Activated CD8-positive, alpha-beta memory T cell treated with anti-CD3 and anti-CD28 coated beads, Interleukin-2, amount 50 U/mL, for 48 hours (primary cell): ENCODE results near the gene SKAP1.

Source experiments
- DNase-seq: peaks from one replicate; pipeline ENCODE4 v3.0.0-alpha.2; 2020

Gene SKAP1

GRCh38 chr17:48161127-48161905 is 268.7 kb downstream of the SKAP1 start:
- no peak for DNase-seq

DNA sequence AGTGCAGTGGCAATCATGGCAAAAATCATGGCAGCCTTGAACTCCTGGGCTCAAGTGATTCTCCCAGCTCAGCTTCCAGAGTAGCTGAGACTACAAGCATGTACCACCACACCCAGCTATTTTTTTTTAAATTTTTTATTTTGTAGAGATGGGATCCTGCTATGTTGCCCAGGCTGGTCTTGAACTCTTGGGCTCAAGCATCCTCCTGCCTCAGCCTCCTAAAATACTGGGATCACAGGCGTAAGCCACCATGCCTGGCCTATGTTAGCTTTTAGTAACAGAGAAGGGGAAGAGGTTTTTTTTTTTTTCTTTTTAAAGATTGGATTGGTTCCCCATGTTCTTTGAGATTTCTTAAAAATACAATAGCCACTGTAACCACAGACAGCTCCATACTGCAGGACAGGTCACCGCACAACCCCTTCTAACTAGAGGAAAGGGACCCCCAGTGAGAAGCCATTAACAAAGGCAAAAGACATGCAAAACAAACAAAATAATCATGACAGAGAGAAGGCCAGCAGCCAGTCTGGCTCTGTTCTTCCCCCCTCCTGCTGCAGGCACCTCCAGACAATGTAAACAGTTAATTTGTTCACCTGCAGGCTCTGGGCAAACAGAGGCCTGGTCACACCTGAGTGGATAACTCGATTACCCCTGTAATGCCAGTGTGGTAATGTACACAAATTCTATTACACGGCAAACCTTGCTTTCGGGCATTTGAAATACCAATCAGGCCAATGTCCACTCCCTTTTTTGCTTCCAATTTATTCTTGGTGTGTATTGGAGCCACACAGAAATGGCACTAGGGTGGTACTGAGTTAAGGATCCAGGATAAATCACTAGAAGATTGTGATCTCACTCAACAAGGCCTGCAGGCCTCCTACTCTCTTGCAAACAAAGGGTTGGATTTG is 269.6 kb downstream of the SKAP1 start:
- DNase-seq = no peak

- no peak for DNase-seq
Observed at GRCh38 chr17:48159232-48159631, 270.8 kb downstream of the SKAP1 start.

DNA sequence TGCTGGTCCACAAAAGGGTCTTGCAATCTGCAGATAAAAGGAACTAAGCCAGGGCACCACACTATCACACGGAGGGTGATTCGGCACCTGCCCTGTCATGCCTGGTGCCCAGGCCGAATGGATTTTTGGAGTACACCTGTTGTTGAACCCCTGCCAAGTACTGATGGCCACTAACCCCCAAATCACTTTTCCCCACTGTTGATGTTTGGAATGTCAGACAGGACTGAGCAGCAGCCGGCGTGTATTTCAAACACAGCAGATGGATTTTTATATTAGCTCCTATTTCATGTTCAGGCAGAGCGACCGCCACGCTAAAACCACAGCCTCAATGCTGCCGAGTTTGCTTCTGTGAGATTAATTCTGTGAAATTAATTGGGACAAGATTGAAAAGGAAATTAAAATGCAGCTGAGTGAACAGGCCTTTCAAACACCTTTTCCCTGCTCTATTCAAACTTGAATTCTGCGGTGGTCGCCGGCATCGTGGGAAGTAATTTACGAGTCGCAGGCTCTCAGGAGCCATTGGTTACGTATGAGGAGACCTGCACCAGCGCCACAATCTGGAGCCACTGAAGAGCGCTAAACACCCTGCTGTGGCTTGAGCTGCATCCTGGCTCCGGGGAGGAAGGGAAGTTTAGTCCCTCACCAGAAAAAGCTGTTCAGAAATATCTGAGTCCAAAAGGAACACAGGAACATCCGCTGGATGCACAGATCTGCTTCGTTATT is 274.0 kb downstream of the SKAP1 start:
- DNase-seq = no peak

DNA sequence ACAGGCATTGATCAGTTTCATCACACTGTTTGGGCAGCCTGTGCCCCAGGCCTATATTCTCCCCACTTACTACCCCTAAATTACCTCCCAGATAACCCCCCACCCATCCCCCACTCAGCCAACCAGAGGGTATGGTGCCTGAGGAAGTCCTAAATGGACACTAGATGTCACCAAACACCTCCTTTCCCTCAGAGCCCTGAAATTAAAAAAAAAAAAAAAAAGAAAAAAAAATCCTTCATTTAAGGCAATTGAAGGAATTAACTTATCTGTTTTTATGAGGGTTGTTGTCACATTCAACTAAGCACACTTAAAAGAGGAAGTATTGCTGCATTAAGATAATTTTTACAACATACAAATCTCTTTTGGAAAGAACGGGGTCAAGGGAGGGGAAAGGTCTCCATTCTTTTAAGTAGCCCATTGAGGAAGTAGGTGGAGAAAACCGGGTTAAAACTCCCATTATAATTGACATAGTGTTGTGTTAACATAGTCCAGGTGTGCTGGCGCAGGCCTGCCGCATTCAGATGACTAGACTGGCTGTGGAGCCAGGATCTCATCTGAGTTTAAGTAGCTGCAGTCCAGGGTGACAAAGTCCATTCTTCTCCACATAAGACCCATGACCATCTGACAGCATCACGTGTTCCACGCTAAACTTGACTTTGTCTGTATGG is 276.2 kb downstream of the SKAP1 start:
- DNase-seq = no peak

- DNase-seq = no peak
Observed at GRCh38 chr17:48152289-48152688, 277.7 kb downstream of the SKAP1 start.

- no peak for DNase-seq
Observed at GRCh38 chr17:48151220-48151619, 278.8 kb downstream of the SKAP1 start.

DNA sequence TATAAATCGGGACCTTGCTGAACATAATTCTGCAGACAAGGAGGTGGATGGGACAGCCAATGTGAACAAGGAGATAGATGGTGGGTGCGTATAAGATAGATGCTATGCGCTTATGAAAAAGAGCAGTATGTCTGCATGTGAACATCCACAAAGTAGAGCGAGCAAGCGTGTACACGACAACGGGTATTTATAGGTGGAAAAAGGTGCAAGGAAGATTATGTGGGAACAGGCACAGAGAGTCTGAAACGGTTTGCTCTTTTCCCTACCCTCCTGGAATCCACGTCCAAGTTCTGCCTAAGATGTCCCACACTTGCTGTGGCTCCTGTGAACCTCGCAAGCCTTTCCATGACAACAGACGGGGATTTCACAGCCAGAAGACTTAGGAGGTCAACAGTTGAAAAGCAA is 279.4 kb downstream of the SKAP1 start:
- no peak for DNase-seq

DNA sequence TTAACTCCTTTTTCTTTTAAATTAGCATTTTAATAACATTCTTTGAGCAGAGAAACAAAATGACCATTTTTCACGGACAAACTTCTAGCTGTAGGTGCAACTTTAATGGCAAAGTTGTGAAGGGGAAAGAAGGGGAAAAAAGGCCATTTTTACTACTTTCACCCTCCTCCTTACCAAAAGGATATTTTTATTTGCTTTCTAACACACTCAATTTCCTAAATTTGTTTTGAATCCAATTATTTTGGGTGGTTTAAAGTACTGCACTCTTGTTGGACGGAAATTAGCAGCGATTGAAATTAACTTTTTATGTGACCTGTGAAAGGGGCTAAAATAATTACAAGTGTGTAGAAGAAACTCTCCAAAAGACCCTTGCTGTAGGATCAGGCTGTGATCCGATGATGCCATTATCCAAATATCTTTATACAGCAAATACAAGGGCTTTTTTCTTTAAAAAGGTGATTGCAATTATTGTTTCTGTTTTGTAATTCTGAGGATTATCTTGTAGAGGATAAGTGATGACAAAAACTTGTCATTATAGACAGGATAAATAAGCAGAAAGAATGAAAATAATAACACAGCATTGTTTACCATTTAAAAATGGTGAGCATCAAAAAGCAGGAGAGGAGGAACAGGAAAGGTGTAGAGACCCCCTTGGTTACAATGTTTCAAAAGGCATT is 280.1 kb downstream of the SKAP1 start:
- DNase-seq = no peak

GRCh38 chr17:48148854-48149786 is 280.9 kb downstream of the SKAP1 start:
- no peak for DNase-seq

GRCh38 chr17:48148029-48148770 is 281.8 kb downstream of the SKAP1 start:
- peak; percentile 17 for DNase-seq

DNA sequence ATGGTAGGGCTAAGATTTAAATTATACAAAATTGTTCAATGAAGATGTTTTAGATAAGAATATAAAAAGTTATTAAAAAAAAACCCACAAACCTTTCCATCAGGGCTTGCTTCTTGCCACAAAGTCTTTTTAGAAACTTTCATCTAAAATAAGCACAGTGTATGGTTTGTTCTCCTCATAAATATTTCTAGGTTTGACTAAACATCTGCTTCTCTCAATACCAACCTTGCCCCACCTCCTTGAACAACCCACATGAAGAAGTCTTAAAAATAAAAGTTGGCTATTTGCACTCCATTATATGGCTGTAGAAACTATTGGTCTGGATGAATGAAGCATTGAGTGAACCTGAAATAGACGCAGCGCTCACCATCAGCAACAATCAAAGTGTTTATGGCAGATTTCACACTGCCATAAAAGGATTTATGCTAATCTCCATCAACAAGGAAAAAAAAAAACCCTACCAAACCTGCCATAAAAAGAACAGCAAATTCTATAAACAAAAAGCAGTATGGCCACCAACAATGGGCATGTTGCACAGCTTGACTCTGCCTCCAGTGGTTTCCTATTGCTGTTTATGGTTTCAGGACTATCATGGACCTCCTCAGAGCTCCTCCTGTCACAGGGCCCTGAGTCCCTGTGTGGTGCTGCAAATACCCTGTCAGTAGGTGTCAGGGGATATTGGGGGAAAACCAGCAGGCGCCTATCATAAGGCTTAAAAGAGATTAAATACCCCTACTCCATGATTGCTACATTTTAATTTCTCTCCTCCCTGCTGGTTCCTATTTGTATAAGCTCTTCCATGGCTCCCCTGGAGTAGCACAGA is 284.8 kb downstream of the SKAP1 start:
- DNase-seq = no peak

- no peak for DNase-seq
Observed at GRCh38 chr17:48144231-48144630, 285.8 kb downstream of the SKAP1 start.

GRCh38 chr17:48143629-48144028 is 286.4 kb downstream of the SKAP1 start:
- DNase-seq = no peak

GRCh38 chr17:48139944-48140343 is 290.1 kb downstream of the SKAP1 start:
- no peak for DNase-seq

DNA sequence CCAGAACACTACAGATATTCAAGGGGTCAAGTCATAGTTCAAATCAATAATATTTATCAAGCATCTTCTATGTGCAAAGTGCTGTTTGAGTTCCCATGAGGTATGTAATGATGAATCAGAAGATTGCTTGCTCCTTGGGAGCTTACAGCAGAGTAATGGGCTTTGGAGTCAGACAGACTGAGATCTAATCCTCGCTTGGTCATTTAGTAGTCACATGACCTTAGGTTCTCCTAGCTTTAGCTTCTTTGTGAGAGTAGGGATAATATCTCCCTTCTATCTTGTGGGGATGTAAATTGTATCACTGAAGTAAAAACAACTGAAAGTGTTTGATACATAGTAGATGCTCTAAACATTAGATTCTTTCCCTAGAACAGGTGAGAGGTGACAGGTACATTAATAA is 292.4 kb downstream of the SKAP1 start:
- no peak for DNase-seq

DNA sequence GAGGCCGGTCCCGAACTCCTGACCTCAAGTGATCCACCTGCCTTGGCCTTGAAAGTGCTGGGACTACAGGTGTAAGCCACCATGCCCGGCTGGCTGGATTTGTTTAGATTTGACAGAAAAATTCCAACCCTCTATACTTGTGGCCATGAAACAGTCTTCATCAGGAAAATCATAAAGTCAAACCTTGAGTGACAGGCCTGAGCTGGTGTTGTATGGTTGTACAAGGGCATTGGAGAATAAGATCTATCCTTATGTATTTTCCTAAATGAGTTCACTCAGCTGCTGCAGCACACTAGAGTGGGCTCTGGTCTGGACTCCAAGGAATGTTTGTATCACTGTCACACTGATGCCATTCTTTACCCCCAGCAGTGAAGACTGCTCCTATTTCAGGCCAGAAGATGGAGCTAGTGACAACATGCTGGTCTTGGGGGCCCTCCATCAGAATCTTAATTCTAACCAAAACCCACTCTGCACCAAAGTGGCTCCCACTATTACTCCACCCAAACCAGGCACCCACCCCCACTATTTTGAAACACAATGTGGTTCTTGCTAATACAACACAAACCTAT is 295.0 kb downstream of the SKAP1 start:
- DNase-seq = no peak

GRCh38 chr17:48132385-48132784 is 297.6 kb downstream of the SKAP1 start:
- DNase-seq = no peak

- DNase-seq = no peak
Observed at GRCh38 chr17:48131216-48131824, 298.7 kb downstream of the SKAP1 start.
